Loucy (cell line): ENCODE measurements around the gene CAB39.

Source experiments
- H2AFZ ChIP-seq: fragments of 200-600 bp; sonication (generic); 2 replicates; pipeline ENCODE4 v1.6.0; 2016; ENCODE audit warnings: antibody characterized with exemption, mild to moderate bottlenecking, low read length, moderate library complexity
- H3F3A ChIP-seq: fragments of 200-600 bp; 2 replicates; pipeline ENCODE4 v1.6.0; 2016; ENCODE audit warnings: antibody characterized with exemption, low read depth, mild to moderate bottlenecking
- H3K27me3 ChIP-seq: fragments of 200-600 bp; sonication (generic); 2 replicates; pipeline ENCODE4 v1.6.1; 2014; ENCODE audit warnings: low read length, mild to moderate bottlenecking; ENCODE audit not compliant: insufficient read depth, poor library complexity, severe bottlenecking
- H3K36me3 ChIP-seq: fragments of 200-600 bp; sonication (generic); 2 replicates; pipeline ENCODE4 v1.6.1; 2016; ENCODE audit warnings: low read length; ENCODE audit not compliant: insufficient read depth
- H3K4me1 ChIP-seq: fragments of 200-600 bp; sonication (generic); 2 replicates; pipeline ENCODE4 v1.5.1; 2014; ENCODE audit warnings: low read length, mild to moderate bottlenecking; ENCODE audit not compliant: insufficient read depth, poor library complexity, severe bottlenecking
- H3K4me2 ChIP-seq: fragments of 200-600 bp; sonication (generic); 2 replicates; pipeline ENCODE4 v1.6.0; 2014; ENCODE audit warnings: antibody characterized with exemption, low read length, low read depth, mild to moderate bottlenecking; ENCODE audit not compliant: poor library complexity, severe bottlenecking
- H3K4me3 ChIP-seq: fragments of 200-600 bp; sonication (generic); 2 replicates; pipeline ENCODE4 v1.5.1; 2014; ENCODE audit warnings: low read length, mild to moderate bottlenecking, mixed read lengths; ENCODE audit not compliant: poor library complexity, severe bottlenecking
- H3K79me2 ChIP-seq: fragments of 200-600 bp; sonication (generic); 2 replicates; pipeline ENCODE4 v1.6.1; 2014; ENCODE audit warnings: low read length; ENCODE audit not compliant: insufficient read depth
- H3K9ac ChIP-seq: fragments of 200-600 bp; sonication (generic); 2 replicates; pipeline ENCODE4 v1.6.0; 2014; ENCODE audit warnings: mild to moderate bottlenecking, low read depth, low read length, moderate library complexity; ENCODE audit not compliant: poor library complexity, severe bottlenecking
- H3K9me2 ChIP-seq: fragments of 200-600 bp; sonication (generic); replicated peaks from 2 replicates; pipeline ENCODE4 v1.6.1; 2016; ENCODE audit warnings: low read depth, low read length, mixed read lengths
- H3K9me3 ChIP-seq: fragments of 200-600 bp; sonication (generic); 2 replicates; pipeline ENCODE4 v1.6.1; 2014; ENCODE audit warnings: mild to moderate bottlenecking, antibody characterized with exemption, low read length, low read depth; ENCODE audit not compliant: insufficient read depth
- H4K20me1 ChIP-seq: fragments of 200-600 bp; sonication (generic); 2 replicates; pipeline ENCODE4 v1.6.0; 2014; ENCODE audit warnings: antibody characterized with exemption, low read length, mild to moderate bottlenecking; ENCODE audit not compliant: insufficient read depth, poor library complexity, severe bottlenecking
- CTCF ChIP-seq: fragments of 200-600 bp; sonication (generic); conservative IDR thresholded peaks from 2 replicates; pipeline ENCODE4 v1.5.1; 2014; ENCODE audit warnings: mild to moderate bottlenecking, antibody characterized with exemption, low read length
- EZH2phosphoT487 ChIP-seq: fragments of 200-600 bp; IDR thresholded peaks from 2 replicates; pipeline ENCODE4 v1.6.1; 2018; ENCODE audit warnings: antibody characterized with exemption, mild to moderate bottlenecking, moderate library complexity, borderline replicate concordance

Gene CAB39

GRCh38 chr2:230738391-230738811 lies 25.8 kb downstream of the CAB39 start:
- H3K9ac ChIP-seq, result no peak overlapping the region
- TF ChIP-seq EZH2phosphoT487, result no peak
- no peak for TF ChIP-seq CTCF
- H3K27me3 ChIP-seq, result no peaks in the 10 kb centered on the region
- peak overlapping the region; percentile 17 for H3K4me2 ChIP-seq
- peaks cover 98% of the 10 kb centered on the region for H3K79me2 ChIP-seq
- H3K4me1 ChIP-seq, result peaks cover 40% of the 10 kb centered on the region
- H3F3A ChIP-seq, result no peaks in the 10 kb centered on the region
- H3K36me3 ChIP-seq, result peaks cover 18% of the 10 kb centered on the region; the same call in 1 of the 2 replicates
- no peak overlapping the region for H2AFZ ChIP-seq
- H3K9me2 ChIP-seq, result no peaks in the 10 kb centered on the region
- H3K9me3 ChIP-seq, result no peaks in the 10 kb centered on the region
- H4K20me1 ChIP-seq, result peaks cover 64% of the 10 kb centered on the region
- H3K4me3 ChIP-seq, result no peak overlapping the region

GRCh38 chr2:230738924-230739323 lies 26.3 kb downstream of the CAB39 start:
- Histone ChIP-seq H3K36me3 (peaks cover 18% of the 10 kb centered on the region; the same call in 1 of the 2 replicates), H3K9me3 (no peaks in the 10 kb centered on the region), H3F3A (no peaks in the 10 kb centered on the region), H3K4me2 (peak overlapping the region; percentile 17), H3K9ac (no peak overlapping the region), H3K79me2 (peaks cover 97% of the 10 kb centered on the region), H3K9me2 (no peaks in the 10 kb centered on the region), H3K4me3 (no peak overlapping the region), H4K20me1 (peaks cover 59% of the 10 kb centered on the region), H3K4me1 (peaks cover 36% of the 10 kb centered on the region), H3K27me3 (no peaks in the 10 kb centered on the region), H2AFZ (no peak overlapping the region)
- TF ChIP-seq CTCF, result no peak
- no peak for TF ChIP-seq EZH2phosphoT487

- Histone ChIP-seq H2AFZ (no peak overlapping the region), H3K27me3 (no peaks in the 10 kb centered on the region), H3K79me2 (peaks cover 96% of the 10 kb centered on the region), H3K9me3 (no peaks in the 10 kb centered on the region), H3K9ac (no peak overlapping the region), H3K4me1 (peaks cover 31% of the 10 kb centered on the region), H3K4me3 (no peak overlapping the region), H3F3A (no peaks in the 10 kb centered on the region), H4K20me1 (peaks cover 49% of the 10 kb centered on the region), H3K9me2 (no peaks in the 10 kb centered on the region), H3K36me3 (peaks cover 22% of the 10 kb centered on the region; the same call in 1 of the 2 replicates), H3K4me2 (no peak overlapping the region)
- TF ChIP-seq CTCF, result no peak
- TF ChIP-seq EZH2phosphoT487, result no peak
Measured at GRCh38 chr2:230739961-230740360, 27.3 kb downstream of the CAB39 start.
